Activated CD8-positive, alpha-beta T cell treated with anti-CD3 and anti-CD28 coated beads for 36 hours (primary cell): ENCODE data around the gene SLC25A26. TPM values are rescaled to one million over a fixed set of nuclear protein-coding genes. Genes with fewer than 3 reads are reported as not detected.

ENCODE experiments used
- ATAC-seq: fragments of 200-7000 bp; cut with Tn5 transposase; one replicate; pipeline ENCODE4 v1.10.0; 2021; ENCODE audit warnings: mild to moderate bottlenecking, moderate library complexity
- CTCF ChIA-PET: fragments of 350-600 bp; sonication (Branson Sonifier 250); formaldehyde crosslinking; loops from one replicate; lab custom pipeline; 2021; ENCODE audit warnings: antibody characterized with exemption; lab: Charles Lee
- POLR2A ChIA-PET: fragments of 350-600 bp; sonication (Branson Sonifier 250); formaldehyde crosslinking; loops from one replicate; lab custom pipeline; 2021; ENCODE audit warnings: antibody characterized with exemption; lab: Charles Lee
- DNase-seq: peaks from one replicate; pipeline ENCODE4 v3.0.0-alpha.2; 2020
- H3K27ac Mint-ChIP-seq: one replicate; pipeline ENCODE4 v1.8.0; 2021; ENCODE audit warnings: mild to moderate bottlenecking, mixed read lengths
- H3K27me3 Mint-ChIP-seq: one replicate; pipeline ENCODE4 v1.8.0; 2021; ENCODE audit warnings: mixed read lengths
- H3K36me3 Mint-ChIP-seq: one replicate; pipeline ENCODE4 v1.8.0; 2021; ENCODE audit warnings: low read depth, mixed read lengths
- H3K4me1 Mint-ChIP-seq: one replicate; pipeline ENCODE4 v1.8.0; 2021; ENCODE audit warnings: low read depth, mixed read lengths
- H3K4me3 Mint-ChIP-seq: one replicate; pipeline ENCODE4 v1.8.0; 2021; ENCODE audit warnings: mild to moderate bottlenecking, moderate library complexity, mixed read lengths
- H3K9me3 Mint-ChIP-seq: one replicate; pipeline ENCODE4 v1.8.0; 2021; ENCODE audit warnings: mixed read lengths
- CTCF ChIP-seq: fragments of 200-600 bp; IDR thresholded peaks from one replicate; pipeline ENCODE4 v1.8.0; 2022; ENCODE audit warnings: antibody characterized with exemption, mild to moderate bottlenecking
- intact Hi-C: fragments of 100-400 bp; cut with micrococcal nuclease; formaldehyde crosslinking; loops from one replicate; pipeline ENCODE4 v1.10.0; 2022
- total RNA-seq, 2 experiments: library from RNA; stranded (reverse); gene quantifications; one replicate each; pipeline ENCODE4 v1.2.3, GENCODE V29; 2021

Gene SLC25A26
- total RNA-seq, 2 experiments from 2014 or later: 28.5 to 31.0 TPM

GRCh38 chr3:66312039-66312438 lies 91.2 kb downstream of the SLC25A26 start:
- ATAC-seq (no peak), DNase-seq (peak; percentile 34)
- intact Hi-C loops: no loop called here
- peaks cover 27% of the 10 kb centered on the region for H3K4me1 Mint-ChIP-seq
- H3K27me3 Mint-ChIP-seq: no peaks in the 10 kb centered on the region
- H3K27ac Mint-ChIP-seq: no peak overlapping the region
- no peak for TF ChIP-seq CTCF
- peaks cover 22% of the 10 kb centered on the region for H3K9me3 Mint-ChIP-seq
- POLR2A ChIA-PET: interaction anchor here (1.3 kb wide), 1 partner anchor 9 kb away, joined by 4 read pairs; no protein-coding TSS in a partner anchor
- CTCF ChIA-PET: no interaction called here
- no peak overlapping the region for H3K4me3 Mint-ChIP-seq
- H3K36me3 Mint-ChIP-seq: peaks cover 45% of the 10 kb centered on the region

- CTCF ChIA-PET: no interaction called here
- H3K4me1 Mint-ChIP-seq: peaks cover 19% of the 10 kb centered on the region
- H3K27me3 Mint-ChIP-seq: no peaks in the 10 kb centered on the region
- POLR2A ChIA-PET: no interaction called here
- H3K4me3 Mint-ChIP-seq: no peak overlapping the region
- H3K36me3 Mint-ChIP-seq: peaks cover 36% of the 10 kb centered on the region
- TF ChIP-seq CTCF: no peak
- DNase-seq (no peak), ATAC-seq (no peak)
- H3K27ac Mint-ChIP-seq: no peak overlapping the region
- intact Hi-C loops: no loop called here
- peaks cover 18% of the 10 kb centered on the region for H3K9me3 Mint-ChIP-seq
Measured at GRCh38 chr3:66314455-66314854, 93.7 kb downstream of the SLC25A26 start.

GRCh38 chr3:66317750-66318376 lies 97.1 kb downstream of the SLC25A26 start:
- intact Hi-C loops: no loop called here
- Mint-ChIP-seq H3K36me3 (peaks cover 44% of the 10 kb centered on the region), H3K27ac (no peak overlapping the region), H3K4me3 (no peak overlapping the region), H3K9me3 (peaks cover 16% of the 10 kb centered on the region), H3K4me1 (peaks cover 23% of the 10 kb centered on the region), H3K27me3 (no peaks in the 10 kb centered on the region)
- ChIA-PET CTCF (no interaction called here), POLR2A (interaction anchor here (1.0 kb wide), 1 partner anchor 14 kb away, joined by 3 read pairs; no protein-coding TSS in a partner anchor)
- DNase-seq (no peak), ATAC-seq (no peak)
- TF ChIP-seq CTCF: no peak

- DNase-seq: no peak
- H3K36me3 Mint-ChIP-seq: peaks cover 30% of the 10 kb centered on the region
- POLR2A ChIA-PET: no interaction called here
- TF ChIP-seq CTCF: no peak
- no peak overlapping the region for H3K27ac Mint-ChIP-seq
- peaks cover 4% of the 10 kb centered on the region for H3K9me3 Mint-ChIP-seq
- no peak for ATAC-seq
- CTCF ChIA-PET: interaction anchor here (1.2 kb wide), 1 partner anchor 66 kb away, joined by 5 read pairs; no protein-coding TSS in a partner anchor
- intact Hi-C loops: no loop called here
- no peak overlapping the region for H3K4me3 Mint-ChIP-seq
- H3K4me1 Mint-ChIP-seq: peaks cover 18% of the 10 kb centered on the region
- no peaks in the 10 kb centered on the region for H3K27me3 Mint-ChIP-seq
Measured at GRCh38 chr3:66320390-66320789, 99.6 kb downstream of the SLC25A26 start.

- Mint-ChIP-seq H3K27me3 (no peaks in the 10 kb centered on the region), H3K4me1 (peaks cover 18% of the 10 kb centered on the region), H3K4me3 (no peak overlapping the region), H3K27ac (no peak overlapping the region), H3K9me3 (no peaks in the 10 kb centered on the region), H3K36me3 (peaks cover 16% of the 10 kb centered on the region)
- no peak for TF ChIP-seq CTCF
- ChIA-PET POLR2A (no interaction called here), CTCF (no interaction called here)
- ATAC-seq (no peak), DNase-seq (no peak)
- intact Hi-C loops: no loop called here
Measured at GRCh38 chr3:66322436-66322835, 101.6 kb downstream of the SLC25A26 start.
